PC-3 (cell line): ENCODE data around the gene TXNDC16.

Source experiments
- CTCF ChIP-seq: fragments of 300-600 bp; sonication (generic); conservative IDR thresholded peaks from 2 replicates; pipeline ENCODE4 v1.5.1; 2017; ENCODE audit warnings: antibody characterized with exemption, low read depth, mild to moderate bottlenecking, low read length
- EZH2 ChIP-seq: fragments of 300-600 bp; sonication (generic); IDR thresholded peaks from one replicate; pipeline ENCODE4 v1.6.1; 2017; ENCODE audit warnings: antibody characterized with exemption, mild to moderate bottlenecking, low read length; ENCODE audit not compliant: unreplicated experiment
- EZH2phosphoT487 ChIP-seq: fragments of 300-600 bp; sonication (generic); IDR thresholded peaks from 2 replicates; pipeline ENCODE4 v1.6.1; 2018; ENCODE audit warnings: mild to moderate bottlenecking, antibody characterized with exemption, low read length, borderline replicate concordance

- TF ChIP-seq EZH2phosphoT487 (no peak), CTCF (no peak), EZH2 (no peak)
Observed at GRCh38 chr14:52391881-52392615, 160.3 kb downstream of the TXNDC16 start.
